Esophagus muscularis mucosa (tissue), 3 donors: ENCODE results near the gene PACRG.
A peak's percentile ranks its signal among the peaks of the same experiment; 100 is the strongest.

Experiments
- CTCF ChIP-seq, 3 experiments: fragments of 200-600 bp in 2 of 3; fragments of 450-650 bp in 1 of 3; sonication (generic) in 2 of 3; IDR thresholded peaks; one replicate each; pipeline ENCODE4 v1.5.1; 2017 to 2019; ENCODE audit warnings: antibody characterized with exemption in 3 of 3, mild to moderate bottlenecking in 2 of 3, moderate library complexity in 1 of 3
- POLR2AphosphoS5 ChIP-seq, 2 donors: sonication (generic); formaldehyde crosslinking; IDR thresholded peaks; one replicate each; pipeline ENCODE4 v1.6.1; 2017; ENCODE audit warnings: antibody characterized with exemption in 2 of 2

GRCh38 chr6:162907876-162908481 is 180.2 kb downstream of the PACRG start:
- TF ChIP-seq POLR2AphosphoS5 (IDR thresholded peaks at IDR 0.05) (no peak), CTCF (IDR thresholded peaks at IDR 0.05) (peak in 1 of 3 experiments; percentile 14)
